NCI-H2029 treated with DMSO at 0.1 percent for 48 hours (cell line): ENCODE data around the gene DENND4A.
A peak's percentile ranks its signal among the peaks of the same experiment; 100 is the strongest.

ENCODE experiments used
- DNase-seq: peaks from one replicate; lab custom pipeline; 2025; lab: John Stamatoyannopoulos, UW

DENND4A gene

DNA sequence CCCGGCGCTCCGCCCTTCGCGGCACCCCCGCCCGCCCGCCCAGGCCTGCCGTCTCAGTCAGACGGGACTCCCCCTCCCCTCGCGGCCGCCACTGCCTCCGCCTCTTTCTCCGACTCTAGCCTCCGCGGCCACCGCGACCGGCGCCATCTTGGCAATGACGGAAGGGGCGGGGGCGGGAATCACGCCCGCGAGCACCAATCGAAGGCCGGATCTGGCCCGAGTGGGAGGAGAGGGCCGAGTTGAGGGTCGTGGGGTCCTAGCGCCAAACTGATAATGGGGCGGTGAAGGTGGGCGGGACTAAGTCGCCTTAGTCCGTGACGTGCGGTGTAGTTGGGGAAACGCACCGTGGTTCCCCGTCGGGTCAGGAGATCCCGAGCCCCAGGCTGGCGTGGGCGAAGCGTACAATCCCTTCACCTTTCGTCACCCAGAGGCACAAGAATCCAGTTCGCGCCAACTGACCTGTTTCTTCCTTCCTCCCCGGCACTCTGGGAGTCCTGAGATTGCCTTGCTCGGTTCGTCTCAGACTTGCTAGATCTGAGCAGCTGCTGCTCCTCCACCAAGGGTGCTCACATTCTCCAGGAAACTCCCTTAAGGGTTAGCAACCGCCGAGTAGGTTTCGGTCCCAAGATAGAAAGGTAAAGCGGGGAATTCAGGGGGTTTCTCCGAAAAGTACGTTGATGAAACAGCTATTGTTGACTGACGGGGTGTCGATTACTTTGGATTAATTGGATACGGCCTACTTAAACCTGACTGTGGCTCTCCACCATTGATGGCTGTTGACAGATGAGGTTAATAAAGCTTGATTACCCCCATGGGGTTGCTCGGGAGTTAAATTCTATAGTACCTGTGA, at the start of gene DENND4A:
DENND4A (minus strand) TSS at position 156 of the 850 bp plus-strand sequence. CDS start 35,843 bp downstream, outside the sequence.
- DNase-seq = peak; percentile 50

DNA sequence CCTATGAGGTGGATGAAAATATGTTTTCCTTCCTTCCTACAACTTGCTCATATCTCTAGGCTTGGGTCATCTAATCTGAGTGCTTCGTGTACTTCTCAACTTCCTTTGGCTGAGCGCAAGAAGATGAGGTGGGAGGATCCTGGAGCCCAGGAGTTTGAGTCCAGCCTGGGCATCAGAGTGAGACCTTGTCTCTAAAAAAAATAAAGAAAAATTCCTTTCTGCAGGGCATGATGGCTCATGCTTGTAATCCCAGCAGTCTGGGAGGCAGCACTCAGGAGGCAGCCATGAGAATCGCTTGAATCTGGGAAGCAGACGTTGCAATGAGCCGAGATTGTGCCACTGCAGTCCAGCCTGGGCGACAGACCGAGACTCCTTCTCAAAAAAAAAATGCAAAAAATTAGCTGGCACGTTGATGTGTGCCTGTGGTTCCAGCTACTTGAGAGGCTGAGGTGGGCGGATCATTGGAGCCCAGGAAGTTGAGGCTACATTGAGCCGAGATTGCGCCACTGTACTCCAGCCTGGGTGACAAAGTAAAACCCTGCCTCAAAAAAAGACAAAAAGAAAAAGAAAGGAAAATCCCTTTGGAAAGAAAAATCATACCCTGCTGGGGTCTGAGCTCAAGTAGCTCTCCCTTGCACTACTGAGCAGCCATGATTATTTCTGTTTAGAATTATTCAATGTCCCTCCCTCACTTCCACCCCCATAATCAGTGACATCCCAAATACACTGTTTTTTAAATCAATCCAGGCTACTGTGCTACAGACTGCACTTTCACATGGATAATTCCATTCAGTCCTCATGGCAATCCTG, 49.2 kb upstream of the DENND4A start:
- no peak for DNase-seq

DNA sequence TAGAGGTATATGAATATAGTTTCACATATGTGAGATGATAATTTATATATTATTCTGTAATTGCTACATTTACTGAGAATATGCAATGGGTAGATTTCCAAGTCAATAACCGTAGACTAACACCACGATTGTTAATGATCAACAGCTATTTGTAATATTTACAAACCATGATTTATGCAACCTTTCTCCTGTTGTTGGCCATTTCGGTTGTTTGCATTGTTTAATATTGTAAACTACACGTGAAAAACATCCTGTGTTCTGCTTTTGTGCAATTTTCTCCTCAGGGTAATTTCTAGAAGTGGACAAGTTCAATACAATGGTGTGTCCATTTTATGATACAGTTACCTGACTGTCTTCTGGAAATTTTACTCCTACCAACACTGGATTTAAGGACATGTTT, 47.9 kb upstream of the DENND4A start:
- no peak for DNase-seq

DNA sequence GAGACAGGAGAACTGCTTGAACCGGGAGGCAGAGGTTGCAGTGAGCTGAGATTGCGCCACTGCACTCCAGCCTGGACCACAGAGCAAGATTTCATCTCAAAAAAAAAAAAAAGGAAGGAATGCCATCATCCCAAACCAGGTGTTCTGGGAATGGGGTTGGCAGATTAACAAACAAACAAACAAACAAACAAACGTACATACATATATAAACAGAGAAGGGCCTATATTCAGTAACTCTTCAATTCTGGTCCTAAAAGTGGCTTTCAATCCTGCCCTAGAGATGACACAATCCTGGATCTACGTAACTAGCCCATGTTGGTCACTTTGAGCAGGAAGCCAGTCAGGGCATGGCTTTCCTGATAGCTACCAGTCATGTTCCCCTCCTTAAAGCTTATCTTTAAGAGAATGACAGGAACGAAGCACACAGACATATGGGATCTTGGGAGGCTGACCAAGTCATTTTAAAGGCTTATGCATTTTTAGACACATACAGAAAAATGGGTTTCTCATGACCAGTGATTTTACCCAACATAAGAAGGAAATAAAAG, 47.3 kb upstream of the DENND4A start:
- no peak for DNase-seq

DNA sequence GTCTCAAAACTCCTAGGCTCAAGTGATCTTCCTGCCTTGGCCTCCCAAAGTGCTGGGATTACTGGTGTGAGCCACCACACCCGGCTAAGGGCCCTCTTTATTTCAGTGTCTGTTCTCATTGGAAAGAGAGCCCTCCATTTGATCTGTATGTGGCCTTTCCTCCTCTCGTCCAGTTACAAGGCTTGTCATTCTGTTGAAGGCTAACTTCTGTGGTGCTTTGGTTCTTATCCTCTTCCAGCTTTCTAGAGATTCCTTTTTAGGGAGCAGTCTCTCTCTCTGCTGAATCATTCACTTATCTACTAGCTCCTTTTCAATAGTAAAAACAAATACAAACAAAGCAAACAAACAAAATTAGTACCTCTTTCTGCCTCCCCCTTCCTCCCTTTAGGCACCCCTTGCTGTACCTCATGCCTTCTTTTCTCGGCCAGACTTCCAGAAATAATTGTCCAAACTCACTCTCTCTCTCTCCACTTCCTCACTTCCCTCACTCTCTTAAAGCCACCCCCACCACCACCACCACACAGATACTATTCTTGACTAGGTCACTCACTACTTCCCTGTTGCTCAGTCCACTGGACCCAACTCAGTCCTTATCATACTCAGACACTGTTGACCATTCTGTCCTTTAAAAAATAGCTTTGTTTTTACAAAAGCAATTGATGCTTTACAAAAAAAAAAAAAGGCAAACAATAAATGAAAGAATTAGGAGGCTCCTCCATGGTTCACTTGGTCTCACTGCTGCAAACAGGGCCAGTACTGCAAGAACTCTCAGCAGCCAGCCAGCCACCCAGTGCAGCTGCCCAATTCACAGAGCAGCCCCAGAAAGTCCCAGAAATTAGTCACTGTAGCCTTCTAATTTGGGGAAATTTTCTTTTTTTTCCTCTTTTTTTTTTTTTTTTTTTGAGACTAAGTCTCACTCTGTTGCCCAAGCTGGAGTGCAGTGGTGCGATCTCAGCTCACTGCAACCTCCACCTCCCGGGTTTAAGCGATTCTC, 45.5 kb upstream of the DENND4A start:
- DNase-seq = no peak

DNA sequence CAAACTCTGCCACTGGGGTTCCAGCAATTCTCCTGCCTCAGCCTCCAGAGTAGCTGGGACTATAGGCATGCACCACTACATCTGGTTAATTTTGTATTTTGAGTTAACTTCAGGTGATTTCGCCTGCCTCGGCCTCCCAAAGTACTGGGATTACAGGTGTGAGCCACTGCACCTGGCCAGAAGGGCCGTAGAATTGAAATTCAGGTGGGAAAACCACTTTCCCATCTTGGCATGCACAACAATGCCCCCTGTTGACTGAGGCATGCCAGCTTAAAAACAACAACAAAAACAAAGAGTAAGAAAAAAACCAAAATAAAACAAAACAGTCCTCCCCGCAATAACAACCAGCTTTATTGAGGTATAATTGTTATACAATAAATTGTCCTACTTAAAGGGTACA, 44.6 kb upstream of the DENND4A start:
- no peak for DNase-seq

DNA sequence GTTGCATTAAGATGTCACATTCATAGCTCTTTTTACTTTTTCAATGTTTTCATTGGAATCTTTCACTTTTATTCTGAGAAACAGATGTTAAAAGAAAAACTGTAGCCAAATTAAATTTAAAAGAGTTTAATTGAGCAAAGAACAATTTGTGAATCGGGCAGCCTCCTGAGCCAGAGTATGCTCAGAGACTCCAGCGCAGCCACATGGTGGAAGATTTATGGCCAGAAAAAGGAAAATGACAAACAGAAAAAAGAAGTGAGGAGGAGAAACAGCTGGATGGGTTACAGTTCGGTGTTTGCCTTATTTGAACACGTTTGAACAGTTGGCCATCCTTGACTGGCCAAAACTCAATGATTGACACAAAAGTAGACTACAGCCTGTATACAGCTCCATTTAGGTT, 43.4 kb upstream of the DENND4A start:
- DNase-seq = no peak

DNA sequence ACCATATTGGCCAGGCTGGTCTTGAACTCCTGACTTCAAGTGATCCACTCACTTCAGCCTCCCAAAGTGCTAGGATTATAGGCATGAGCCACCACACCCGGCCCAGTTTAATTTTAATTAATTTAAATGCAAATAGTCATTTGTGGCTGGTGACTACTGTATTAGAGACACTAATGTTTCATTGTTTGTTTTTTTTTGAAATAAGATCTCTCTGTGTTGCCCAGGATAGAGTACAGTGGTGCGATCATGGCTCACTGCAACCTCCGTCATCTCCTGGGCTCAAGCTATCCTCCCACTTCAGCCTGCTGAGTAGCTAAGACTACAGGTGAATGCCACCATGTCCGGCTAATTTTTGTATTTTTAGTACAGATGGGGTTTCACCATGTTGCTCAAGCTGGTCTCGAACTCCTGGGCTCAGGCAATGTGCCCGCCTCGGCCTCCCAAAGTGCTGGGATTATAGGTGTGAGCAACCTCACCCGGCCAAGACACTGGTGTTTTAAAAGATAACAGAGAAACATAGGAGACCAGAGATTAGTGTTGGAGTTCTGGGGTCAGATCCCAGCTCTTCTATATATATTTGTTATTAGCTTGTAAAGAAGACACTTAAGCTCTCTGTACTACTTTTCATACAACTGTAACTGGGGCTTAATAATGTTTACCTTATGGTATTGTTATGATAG, 42.6 kb upstream of the DENND4A start:
- DNase-seq = no peak

DNA sequence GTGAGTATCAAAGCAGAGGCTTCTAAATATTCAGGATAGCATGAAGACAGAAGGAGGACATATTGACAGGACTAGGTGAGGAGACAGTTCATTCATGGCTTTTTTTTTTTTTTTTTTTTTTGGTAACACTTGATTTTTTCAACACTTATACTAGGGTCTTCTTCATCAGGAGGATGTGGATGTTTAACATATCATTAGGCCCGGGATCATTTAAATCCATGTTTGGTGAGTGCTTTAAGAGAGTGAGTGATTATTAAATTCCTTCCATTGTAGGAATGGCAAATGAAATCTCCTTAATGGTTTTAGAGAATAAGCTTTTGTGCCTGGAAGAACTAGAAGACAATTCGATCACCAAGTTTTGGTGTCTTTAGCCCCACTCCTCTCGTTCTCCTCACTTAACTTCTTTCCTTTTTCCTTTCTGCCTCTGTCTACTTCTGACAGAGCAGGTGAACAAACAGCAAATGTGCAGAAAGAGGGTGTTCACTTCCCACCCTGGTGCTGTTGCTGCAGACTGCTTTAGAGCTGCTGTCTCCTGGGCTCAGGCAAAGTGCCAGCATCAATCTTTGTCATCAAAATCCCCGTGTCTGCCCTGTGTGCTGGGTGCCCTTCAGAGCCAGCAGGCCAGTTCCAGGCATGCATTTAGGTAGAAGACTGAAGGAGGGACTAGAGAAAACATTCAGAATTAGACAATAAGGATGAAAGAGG, 41.6 kb upstream of the DENND4A start:
- DNase-seq = peak; percentile 17

DNA sequence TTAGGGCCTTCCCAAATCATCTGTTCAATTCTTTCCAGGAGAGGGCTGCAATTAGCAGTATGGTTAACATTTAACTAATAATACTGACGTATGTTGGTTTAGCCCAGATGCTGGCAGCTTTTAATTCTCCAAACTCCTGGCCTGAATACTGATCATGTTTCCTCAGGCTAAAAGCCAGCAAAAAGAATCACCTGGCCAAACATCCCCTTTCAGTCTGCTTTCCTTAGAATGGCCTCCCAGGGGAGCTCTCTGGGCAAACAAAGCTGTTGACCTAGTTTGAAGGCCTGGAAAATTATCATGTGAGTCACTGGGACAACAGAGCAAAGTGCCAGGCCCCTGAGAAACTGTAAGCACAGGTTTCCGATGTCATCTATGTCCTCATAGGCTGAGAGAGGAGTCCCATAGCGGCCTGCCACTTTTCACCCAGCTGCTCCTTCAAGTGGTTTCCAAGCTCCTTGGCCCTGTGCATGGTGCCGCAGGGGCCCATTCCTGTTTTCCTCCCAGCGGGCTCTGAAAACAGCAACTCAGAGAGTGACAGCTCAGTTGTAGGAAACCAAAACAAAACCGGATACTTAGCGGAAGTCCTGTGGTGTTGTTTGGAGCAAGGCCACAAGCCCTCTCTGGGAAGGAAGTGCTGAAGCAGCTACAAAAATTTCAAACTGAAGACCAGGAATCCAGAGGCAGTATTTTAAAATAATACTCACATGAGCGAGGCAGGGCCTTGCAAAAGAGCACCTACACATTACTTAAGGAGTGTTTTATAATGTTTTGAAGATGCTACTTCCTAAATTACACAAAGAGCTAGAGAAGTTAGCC, 40.7 kb upstream of the DENND4A start:
- peak; percentile 92 for DNase-seq

DNA sequence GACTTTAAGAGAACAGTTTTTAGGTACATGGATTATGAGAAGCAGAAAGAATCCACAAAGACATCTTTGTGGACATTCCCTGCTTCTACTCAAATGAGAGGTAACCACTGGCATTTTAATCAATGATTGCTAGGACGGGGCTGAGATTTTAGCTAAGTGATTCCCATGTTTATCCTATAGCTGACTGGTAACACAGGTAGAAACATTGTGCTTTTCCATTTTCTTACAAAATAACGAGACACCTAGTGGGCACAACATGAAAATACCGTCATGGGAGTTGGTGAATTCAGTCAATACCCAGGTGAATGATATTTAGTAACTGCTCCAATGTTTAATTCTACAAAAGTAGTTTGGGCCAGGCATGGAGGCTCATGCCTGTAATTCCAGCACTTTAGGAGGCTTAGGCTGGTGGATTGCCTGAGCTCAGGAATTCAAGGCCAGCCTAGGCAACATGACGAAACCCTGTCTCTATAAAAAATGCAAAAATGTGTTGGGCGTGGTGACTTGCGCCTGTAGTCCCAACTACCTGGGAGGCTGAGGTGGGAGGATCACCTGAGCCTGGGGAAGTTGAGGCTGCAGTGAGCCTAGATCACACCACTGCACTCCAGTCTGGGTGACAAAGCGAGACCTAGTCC, 37.2 kb upstream of the DENND4A start:
- no peak for DNase-seq

DNA sequence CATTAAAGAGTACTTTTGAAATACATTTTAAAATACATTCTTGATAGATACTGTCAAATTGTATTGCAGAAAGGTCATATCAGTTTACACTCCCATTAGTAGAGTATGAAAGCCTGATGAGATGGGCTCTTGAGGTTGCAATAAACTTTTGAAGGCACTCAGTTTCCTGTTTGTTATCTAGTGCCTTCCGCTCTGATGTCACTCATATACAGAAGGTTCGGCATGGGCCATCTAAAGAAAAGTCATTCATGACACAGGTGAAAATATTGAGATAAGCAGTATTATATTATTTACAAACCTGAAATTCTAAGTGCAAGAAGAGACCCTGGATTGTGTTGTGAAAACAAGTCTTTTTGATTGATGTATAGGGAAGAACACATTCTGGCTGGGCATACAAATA, 36.5 kb upstream of the DENND4A start:
- DNase-seq = no peak

DNA sequence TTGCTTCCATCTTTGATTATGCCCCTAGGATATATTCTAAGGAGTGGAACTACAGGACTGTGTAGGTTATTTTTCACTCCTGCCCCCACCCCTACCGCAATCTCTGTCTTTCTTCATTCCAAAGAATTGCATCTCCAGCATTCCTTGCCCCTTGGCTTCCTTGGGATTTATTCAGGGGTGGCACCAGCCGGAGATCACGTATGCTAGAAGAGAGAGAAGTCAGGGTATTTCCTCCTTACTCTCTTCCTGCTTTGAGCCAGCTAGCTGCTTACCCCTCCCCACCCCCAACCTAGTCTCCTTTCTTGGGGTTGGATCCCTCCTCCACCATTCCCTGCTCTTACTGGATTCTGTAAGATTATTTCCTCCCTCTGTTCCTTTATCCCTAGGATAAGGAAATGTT, 35.0 kb upstream of the DENND4A start:
- no peak for DNase-seq

DNA sequence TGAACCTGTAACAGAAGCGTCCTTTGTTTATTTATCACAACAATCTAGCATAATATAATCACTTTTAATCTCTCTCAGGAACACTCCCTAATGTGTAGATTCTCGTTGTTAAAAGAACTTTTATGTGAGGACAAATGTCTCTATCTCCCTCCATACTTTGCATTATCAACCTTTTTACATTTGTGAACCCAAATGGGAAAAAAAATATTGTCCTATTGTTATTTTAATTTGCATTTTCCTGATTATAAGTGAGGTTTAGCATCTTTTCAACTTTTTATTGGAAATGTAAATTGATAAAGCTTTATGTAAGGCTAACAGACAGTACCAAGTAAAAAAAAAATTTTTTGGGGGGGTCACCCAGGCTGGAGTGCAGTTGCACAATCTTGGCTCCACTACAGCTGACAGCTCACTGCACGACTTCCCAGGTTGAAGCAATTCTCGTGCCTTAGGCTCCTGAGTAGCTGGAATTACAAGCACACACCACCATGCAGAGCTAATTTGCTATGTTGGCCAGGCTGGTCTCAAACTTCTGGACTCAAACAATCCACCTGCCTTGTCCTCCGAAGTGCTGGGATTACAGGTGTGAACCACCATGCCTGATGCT, 33.0 kb upstream of the DENND4A start:
- DNase-seq = no peak

DNA sequence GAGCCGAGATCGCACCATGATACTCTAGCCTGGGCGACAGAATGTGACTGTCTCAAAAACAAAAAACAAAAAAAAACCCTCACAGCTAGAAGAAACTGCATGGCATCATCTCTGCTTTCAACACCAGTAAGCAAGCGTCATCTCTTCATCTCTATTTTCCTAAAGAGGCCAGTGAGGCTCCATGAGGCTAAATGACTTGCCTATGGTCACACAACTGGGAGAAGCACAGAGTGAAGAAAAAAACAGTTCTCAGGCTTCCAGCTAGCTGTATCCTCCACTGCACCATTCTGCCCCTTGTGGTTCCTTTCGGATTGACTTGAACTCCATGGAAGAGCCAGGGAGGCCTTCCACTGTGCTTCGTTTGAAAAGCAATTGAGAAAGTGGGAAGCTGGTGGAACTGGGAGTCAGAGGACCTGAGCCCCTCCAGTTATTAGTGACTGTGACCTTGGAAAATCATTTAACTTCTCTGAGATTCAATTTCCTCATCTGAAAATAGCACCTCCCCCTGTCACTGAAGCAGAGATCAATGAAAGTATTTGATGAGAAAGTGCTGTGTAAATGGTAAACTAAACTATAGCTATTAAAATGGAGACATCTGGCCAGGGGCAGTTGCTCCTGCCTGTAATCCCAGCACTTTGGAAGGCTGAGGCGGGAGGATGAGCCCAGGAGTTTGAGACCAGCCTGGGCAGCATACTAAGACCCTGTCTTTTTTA, 32.1 kb upstream of the DENND4A start:
- no peak for DNase-seq

DNA sequence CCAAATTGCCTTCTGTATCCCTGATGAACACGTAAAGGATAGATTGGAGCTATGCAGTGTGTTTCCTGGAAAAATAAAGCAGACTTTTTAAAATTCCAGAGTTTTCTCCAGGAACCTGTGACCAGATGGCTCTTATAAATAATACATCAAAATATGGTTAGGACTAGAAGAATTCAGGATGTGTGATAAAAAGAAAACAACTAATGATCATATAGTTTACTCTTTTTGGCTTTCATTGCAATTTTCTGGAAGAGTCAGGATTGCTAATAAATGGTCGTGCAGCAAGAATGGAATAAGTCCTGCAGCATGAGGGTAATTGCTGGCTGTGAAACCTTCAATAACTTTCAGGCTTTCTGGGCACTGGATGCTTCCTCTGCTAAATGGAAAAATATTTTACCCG, 30.2 kb upstream of the DENND4A start:
- DNase-seq = no peak

DNA sequence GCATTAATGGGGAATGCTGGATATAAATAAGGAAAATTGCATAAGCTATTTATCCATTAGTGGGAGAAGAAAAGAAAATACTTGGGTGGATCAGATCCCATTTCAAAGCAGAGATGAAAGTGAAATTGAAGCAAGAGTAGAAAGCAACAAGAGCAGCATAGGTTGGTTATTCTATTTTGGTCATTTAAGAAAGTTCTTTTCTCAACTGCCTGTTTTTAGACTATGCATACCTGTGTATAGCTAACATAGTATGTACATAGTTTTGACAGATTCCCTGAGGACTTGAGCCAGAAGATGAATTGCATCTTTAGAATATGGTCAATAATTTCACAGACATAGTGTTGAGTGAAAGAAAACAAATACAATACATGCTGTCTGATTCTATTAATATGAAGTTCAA, 29.0 kb upstream of the DENND4A start:
- no peak for DNase-seq

DNA sequence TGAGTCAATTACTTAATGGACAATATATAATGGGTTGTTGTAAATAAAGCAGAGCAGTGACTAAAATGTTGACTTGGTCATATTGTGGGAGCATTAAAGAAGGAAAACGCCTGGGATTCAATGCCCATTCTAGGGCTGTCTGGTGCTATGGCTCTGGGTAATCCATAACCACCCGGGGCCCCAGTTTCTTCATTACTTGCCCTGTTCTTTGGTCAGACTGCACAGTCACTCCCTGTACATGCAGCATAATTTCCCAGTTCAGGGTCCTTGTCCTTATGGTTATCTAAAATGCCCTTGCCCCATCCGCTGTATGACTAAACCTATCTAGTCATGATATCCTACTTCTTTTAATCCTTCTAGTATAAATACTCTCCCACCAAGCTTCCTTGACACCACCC, 27.5 kb upstream of the DENND4A start:
- no peak for DNase-seq
